Neural cell (in vitro differentiated cells): ENCODE data around the gene CRKL.

Experiments
- EP300 ChIP-seq: fragments of 450-650 bp; conservative IDR thresholded peaks from 2 replicates; pipeline ENCODE4 v1.6.1; 2014; ENCODE audit warnings: antibody characterized with exemption, mild to moderate bottlenecking, moderate library complexity; ENCODE audit not compliant: poor library complexity, severe bottlenecking
- EZH2 ChIP-seq: fragments of 200-600, 300-800 bp; shearing (Covaris generic), sonication (generic); IDR thresholded peaks from 2 replicates; pipeline ENCODE4 v1.6.1; 2014; ENCODE audit warnings: antibody characterized with exemption, low read length, borderline replicate concordance, mild to moderate bottlenecking; ENCODE audit not compliant: insufficient read depth, poor library complexity, severe bottlenecking
- MXI1 ChIP-seq: fragments of 450-650 bp; conservative IDR thresholded peaks from 2 replicates; pipeline ENCODE4 v1.6.1; 2014; ENCODE audit warnings: antibody characterized with exemption, mild to moderate bottlenecking; ENCODE audit not compliant: poor library complexity, severe bottlenecking
- POLR2AphosphoS5 ChIP-seq: IDR thresholded peaks from 2 replicates; pipeline ENCODE4 v1.6.1; 2012
- RAD21 ChIP-seq: fragments of 450-650 bp; conservative IDR thresholded peaks from 2 replicates; pipeline ENCODE4 v1.6.1; 2014; ENCODE audit warnings: antibody characterized with exemption, mild to moderate bottlenecking, moderate library complexity
- SMC3 ChIP-seq: fragments of 450-650 bp; conservative IDR thresholded peaks from 2 replicates; pipeline ENCODE4 v1.6.1; 2014; ENCODE audit warnings: antibody characterized with exemption, mild to moderate bottlenecking, moderate library complexity; ENCODE audit not compliant: poor library complexity
- TAF1 ChIP-seq: IDR thresholded peaks from 2 replicates; pipeline ENCODE4 v1.6.1; 2012; ENCODE audit warnings: low read depth
- TF ChIP-seq, protein P1 (sequence below): fragments of 450-650 bp; IDR thresholded peaks from 2 replicates; pipeline ENCODE4 v1.5.1; 2014; ENCODE audit warnings: antibody characterized with exemption, mild to moderate bottlenecking, moderate library complexity; ENCODE audit not compliant: poor library complexity, severe bottlenecking

DNA sequence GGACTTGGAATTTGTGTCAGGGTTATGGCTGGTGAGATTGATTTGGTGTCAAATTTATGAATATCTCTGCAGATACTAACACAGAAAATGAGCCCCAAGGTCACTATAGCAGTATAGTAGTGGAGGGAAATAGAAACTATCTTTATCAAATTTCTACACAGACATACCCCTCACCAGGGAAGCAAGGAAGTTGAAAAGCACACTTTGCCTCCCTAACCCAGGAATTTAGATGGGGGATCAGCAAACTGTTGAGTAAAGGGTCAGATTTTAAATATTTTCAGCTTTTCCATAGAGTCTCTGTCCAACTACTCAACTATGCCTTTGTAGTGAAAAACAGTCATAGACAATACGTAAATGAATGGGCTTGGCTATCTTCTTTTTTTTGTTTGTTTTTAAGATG, 12.8 kb downstream of the CRKL start:
- TF ChIP-seq, protein P1, sequence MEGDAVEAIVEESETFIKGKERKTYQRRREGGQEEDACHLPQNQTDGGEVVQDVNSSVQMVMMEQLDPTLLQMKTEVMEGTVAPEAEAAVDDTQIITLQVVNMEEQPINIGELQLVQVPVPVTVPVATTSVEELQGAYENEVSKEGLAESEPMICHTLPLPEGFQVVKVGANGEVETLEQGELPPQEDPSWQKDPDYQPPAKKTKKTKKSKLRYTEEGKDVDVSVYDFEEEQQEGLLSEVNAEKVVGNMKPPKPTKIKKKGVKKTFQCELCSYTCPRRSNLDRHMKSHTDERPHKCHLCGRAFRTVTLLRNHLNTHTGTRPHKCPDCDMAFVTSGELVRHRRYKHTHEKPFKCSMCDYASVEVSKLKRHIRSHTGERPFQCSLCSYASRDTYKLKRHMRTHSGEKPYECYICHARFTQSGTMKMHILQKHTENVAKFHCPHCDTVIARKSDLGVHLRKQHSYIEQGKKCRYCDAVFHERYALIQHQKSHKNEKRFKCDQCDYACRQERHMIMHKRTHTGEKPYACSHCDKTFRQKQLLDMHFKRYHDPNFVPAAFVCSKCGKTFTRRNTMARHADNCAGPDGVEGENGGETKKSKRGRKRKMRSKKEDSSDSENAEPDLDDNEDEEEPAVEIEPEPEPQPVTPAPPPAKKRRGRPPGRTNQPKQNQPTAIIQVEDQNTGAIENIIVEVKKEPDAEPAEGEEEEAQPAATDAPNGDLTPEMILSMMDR = no peak
- TF ChIP-seq EZH2 (no peak), POLR2AphosphoS5 (no peak), SMC3 (no peak), MXI1 (no peak), TAF1 (no peak), RAD21 (no peak), EP300 (no peak)
